Mucosa of descending colon (tissue), 3 donors: Measurements from ENCODE around the gene KRTAP2-2. TPM values are rescaled to one million over a fixed set of nuclear protein-coding genes. Genes with fewer than 3 reads are reported as not detected.
"Not testable (repeated sequence)": the region's sequence is repeated elsewhere in the genome, so short reads cannot be mapped to it uniquely, and the experiment has no call there.

ENCODE experiments used
- ATAC-seq: fragments of 200-7000 bp; cut with Tn5 transposase; one replicate; pipeline ENCODE4 v1.9.1; 2020; ENCODE audit warnings: mild to moderate bottlenecking, moderate library complexity
- DNase-seq, 3 donors: peaks; one replicate each; pipeline ENCODE4 v3.0.0-alpha.2; 2020
- H3K36me3 ChIP-seq: fragments of 200-600 bp; one replicate; pipeline ENCODE4 v1.8.0; 2021; ENCODE audit warnings: low read depth, mild to moderate bottlenecking
- H3K4me1 ChIP-seq: fragments of 200-600 bp; one replicate; pipeline ENCODE4 v1.8.0; 2021; ENCODE audit warnings: low read depth, mild to moderate bottlenecking
- H3K4me3 ChIP-seq: fragments of 200-600 bp; one replicate; pipeline ENCODE4 v1.8.0; 2021; ENCODE audit warnings: mild to moderate bottlenecking
- H3K9me3 ChIP-seq: fragments of 200-600 bp; one replicate; pipeline ENCODE4 v1.8.0; 2021; ENCODE audit warnings: mild to moderate bottlenecking
- CTCF ChIP-seq: fragments of 200-600 bp; IDR thresholded peaks from one replicate; pipeline ENCODE4 v1.8.0; 2022; ENCODE audit warnings: antibody characterized with exemption, mild to moderate bottlenecking
- intact Hi-C, 2 donors: fragments of 100-400 bp; cut with DNase I in 1 of 2; cut with micrococcal nuclease in 1 of 2; formaldehyde crosslinking; loops; one replicate each; pipeline versions ENCODE4 v1.11.0 to v1.11.1; 2022; cut with DNase I, micrococcal nuclease
- total RNA-seq, 3 donors: library from RNA; stranded (reverse); fragmentation: NEBNext Ultra II Directional in 2 of 3; extraction: Animal tissue kit (Norgen Biotek cat#: 25700) in 2 of 3; gene quantifications; one replicate each; pipeline versions ENCODE4 v1.2.1 to v1.2.4, GENCODE V29; 2021 to 2023
- donor health status: DM: no; HTN: no; CAD: no; lungs with moderate emphysema.
- donor health status: DM: no; HTN: no; CAD: no.
- donor health status: DM: no; HTN: yes; CAD: no.

KRTAP2-2 gene
- total RNA-seq, 3 donors from 2014 or later: not detected

- Histone ChIP-seq H3K36me3 (no peaks in the 10 kb centered on the region), H3K9me3 (no peaks in the 10 kb centered on the region), H3K4me1 (no peaks in the 10 kb centered on the region), H3K4me3 (no peak overlapping the region)
- ATAC-seq (no peak), DNase-seq (no peak)
- intact Hi-C loops: no loop called here
- TF ChIP-seq CTCF: no peak
Measured at GRCh38 chr17:41042953-41043352, 12.1 kb downstream of the KRTAP2-2 start.

DNA sequence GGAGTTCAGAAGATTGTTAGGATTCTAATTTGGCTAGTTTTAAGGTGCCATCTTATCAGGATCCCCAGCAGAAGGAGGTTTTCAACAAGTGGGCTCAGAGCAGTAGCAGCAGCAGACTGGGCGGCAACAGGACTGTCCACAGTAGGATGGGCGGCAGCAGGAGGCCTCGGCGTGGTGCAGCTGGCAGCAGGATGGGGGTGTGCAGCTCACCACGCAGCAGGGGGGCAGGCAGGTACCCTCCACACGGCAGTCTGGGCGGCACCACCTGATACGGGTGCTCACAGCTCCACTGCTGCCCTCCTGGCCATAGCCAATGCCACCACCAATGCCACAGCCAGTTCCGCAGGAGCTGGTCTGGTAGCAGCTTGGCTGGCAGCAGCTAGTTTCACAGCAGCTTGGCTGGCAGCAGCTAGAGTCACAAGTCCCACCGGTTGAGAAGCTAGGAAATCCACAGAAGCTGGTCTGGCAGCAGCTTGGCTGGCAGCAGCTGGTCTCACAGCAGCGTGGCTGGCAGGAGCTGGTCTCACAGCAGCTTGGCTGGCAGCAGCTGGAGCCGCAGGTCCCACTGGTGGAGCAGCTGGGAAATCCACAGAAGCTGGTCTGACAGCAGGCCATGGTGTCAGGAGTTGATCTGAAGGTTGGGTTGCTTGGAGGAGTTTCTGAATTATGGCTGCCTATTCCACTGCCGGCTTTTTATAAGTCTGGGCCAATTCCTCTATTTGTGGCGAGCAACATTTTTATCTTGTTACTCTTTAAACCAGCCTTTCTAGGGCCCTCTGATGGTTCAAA is 14.1 kb downstream of the KRTAP2-2 start, which contains the start of gene KRTAP1-1:
Gene KRTAP1-1, minus strand, starts transcription at position 668 of the 789 bp plus-strand sequence. Its CDS starts 53 bp downstream, at position 615.
- ATAC-seq, H3K36me3 ChIP-seq, intact Hi-C loops, DNase-seq, H3K9me3 ChIP-seq, H3K4me1 ChIP-seq, H3K4me3 ChIP-seq: not testable (repeated sequence)

GRCh38 chr17:41037853-41038350 is 17.1 kb downstream of the KRTAP2-2 start:
- no peak for ATAC-seq
- intact Hi-C loops: no loop called here
- no peak for TF ChIP-seq CTCF
- Histone ChIP-seq H3K36me3 (no peaks in the 10 kb centered on the region), H3K4me1 (no peaks in the 10 kb centered on the region), H3K9me3 (no peaks in the 10 kb centered on the region), H3K4me3 (no peak overlapping the region)
- DNase-seq: no peak

DNA sequence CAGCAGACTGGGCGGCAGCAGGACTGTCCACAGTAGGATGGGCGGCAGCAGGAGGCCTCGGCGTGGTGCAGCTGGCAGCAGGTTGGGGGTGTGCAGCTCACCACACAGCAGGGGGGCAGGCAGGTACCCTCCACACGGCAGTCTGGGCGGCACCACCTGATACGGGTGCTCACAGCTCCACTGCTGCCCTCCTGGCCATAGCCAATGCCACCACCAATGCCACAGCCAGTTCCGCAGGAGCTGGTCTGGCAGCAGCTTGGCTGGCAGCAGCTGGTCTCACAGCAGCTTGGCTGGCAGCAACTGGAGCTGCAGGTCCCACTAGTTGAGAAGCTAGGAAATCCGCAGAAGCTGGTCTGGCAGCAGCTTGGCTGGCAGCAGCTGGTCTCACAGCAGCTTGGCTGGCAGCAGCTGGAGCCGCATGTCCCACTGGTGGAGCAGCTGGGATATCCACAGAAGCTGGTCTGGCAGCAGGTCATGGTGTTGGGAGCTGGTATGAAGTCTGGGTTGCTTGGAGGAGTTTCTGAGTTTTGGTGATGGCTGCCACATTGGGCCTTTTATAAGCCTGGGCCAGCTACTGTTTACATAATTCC is 20.6 kb downstream of the KRTAP2-2 start, which contains the start of gene KRTAP1-3:
Gene KRTAP1-3, minus strand, starts transcription at position 529 of the 590 bp plus-strand sequence. Its CDS starts 53 bp downstream, at position 476.
- ATAC-seq, H3K36me3 ChIP-seq, H3K9me3 ChIP-seq, DNase-seq, H3K4me3 ChIP-seq, H3K4me1 ChIP-seq, intact Hi-C loops: not testable (repeated sequence)

DNA sequence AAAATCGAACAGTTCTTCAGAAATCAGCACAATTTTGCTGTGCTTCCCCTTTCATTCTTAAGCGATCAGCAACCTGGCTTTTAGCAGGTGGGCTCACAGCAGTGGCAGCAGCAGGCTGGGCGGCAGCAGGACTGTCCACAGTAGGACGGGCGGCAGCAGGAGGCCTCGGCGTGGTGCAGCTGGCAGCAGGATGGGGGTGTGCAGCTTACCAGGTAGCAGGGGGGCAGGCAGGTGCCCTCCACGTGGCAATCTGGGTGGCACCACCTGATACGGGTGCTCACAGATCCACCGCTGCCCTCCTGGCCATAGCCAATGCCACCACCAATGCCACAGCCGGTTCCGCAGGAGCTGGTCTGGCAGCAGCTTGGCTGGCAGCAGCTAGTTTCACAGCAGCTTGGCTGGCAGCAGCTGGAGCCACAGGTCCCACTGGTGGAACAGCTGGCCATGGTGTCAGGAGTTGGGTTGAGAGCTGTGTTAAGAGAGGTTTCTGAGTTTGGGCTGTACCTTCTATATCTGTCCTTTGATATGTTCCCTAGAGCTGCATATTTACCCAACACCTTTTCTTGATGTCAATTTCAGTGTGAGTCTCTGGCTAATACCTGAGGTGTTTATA is 25.3 kb downstream of the KRTAP2-2 start, which contains the start of gene KRTAP1-4:
Gene KRTAP1-4, minus strand, starts transcription at position 563 of the 613 bp plus-strand sequence. Its CDS starts 117 bp downstream, at position 446.
- ATAC-seq: no peak
- Histone ChIP-seq H3K36me3 (no peaks in the 10 kb centered on the region), H3K4me1 (no peaks in the 10 kb centered on the region), H3K4me3 (no peak within 1 kb of the TSS), H3K9me3 (no peaks in the 10 kb centered on the region)
- no peak for DNase-seq
- intact Hi-C loops: no loop called here
- no peak for TF ChIP-seq CTCF

DNA sequence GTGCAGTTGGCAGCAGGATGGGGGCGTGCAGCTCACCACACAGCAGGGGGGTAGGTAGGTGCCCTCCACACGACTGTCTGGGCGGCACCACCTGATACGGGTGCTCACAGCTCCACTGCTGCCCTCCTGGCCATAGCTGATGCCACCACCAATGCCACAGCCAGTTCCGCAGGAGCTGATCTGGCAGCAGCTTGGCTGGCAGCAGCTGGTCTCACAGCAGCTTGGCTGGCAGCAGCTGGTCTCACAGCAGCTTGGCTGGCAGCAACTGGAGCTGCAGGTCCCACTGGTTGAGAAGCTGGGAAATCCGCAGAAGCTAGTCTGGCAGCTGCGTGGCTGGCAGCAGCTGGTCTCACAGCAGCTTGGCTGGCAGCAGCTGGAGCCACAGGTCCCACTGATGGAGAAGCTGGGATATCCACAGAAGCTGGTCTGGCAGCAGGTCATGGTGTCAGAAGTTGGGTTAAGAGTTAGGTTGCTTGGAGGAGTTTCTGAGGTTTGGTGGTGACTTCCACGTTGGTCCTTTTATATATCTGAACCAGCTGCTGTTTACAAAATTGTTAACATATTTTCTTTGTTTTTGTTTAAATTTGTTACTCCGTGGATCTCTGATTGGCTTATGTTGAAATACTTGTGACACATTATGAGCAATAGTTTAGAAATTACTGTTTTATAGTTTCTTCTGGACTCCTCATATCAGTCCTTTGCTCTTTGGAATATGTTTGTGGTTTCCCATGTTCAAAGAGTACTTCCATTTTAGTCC is 28.1 kb downstream of the KRTAP2-2 start, which contains the start of gene KRTAP1-5:
Gene KRTAP1-5, minus strand, starts transcription at position 494 of the 757 bp plus-strand sequence. Its CDS starts 53 bp downstream, at position 441.
- no peak within 1 kb of the TSS for H3K4me3 ChIP-seq
- no peak for DNase-seq
- no peaks in the 10 kb centered on the region for H3K36me3 ChIP-seq
- intact Hi-C loops: no loop called here
- TF ChIP-seq CTCF: no peak
- no peaks in the 10 kb centered on the region for H3K9me3 ChIP-seq
- ATAC-seq: no peak
- H3K4me1 ChIP-seq: no peaks in the 10 kb centered on the region
